Measurements from ENCODE around the gene ROR2. TPM values are rescaled to one million over a fixed set of nuclear protein-coding genes. Genes with fewer than 3 reads are reported as not detected.
A peak's percentile ranks its signal among the peaks of the same experiment; 100 is the strongest.

The ROR2 gene
- total RNA-seq, 2 experiments from 2014 or later = not detected

- CTCF ChIA-PET = no interaction called here
- H3K27me3 ChIP-seq (ENCODE audit: control insufficient read depth in 1 of 2, insufficient read depth in 2 of 2, low read length in 2 of 2) = peaks cover 21 to 43% of the 10 kb centered on the region in 2 experiments
- peaks cover 5 to 7% of the 10 kb centered on the region in 2 experiments for H3K9me3 ChIP-seq (ENCODE audit: control insufficient read depth in 1 of 2, insufficient read depth in 1 of 2, low read length in 2 of 2)
- H3K27ac Mint-ChIP-seq = no peak overlapping the region
- H3K4me1 ChIP-seq (ENCODE audit: insufficient read depth, low read length) = peaks cover 8% of the 10 kb centered on the region
- POLR2A ChIA-PET = no interaction called here
- TF ChIP-seq CTCF (IDR thresholded peaks at IDR 0.05) = no peak
- H3K27ac ChIP-seq (ENCODE audit: low read depth in 1 of 2, low read length in 2 of 2) = no peak overlapping the region
- no peaks in the 10 kb centered on the region for H3K36me3 ChIP-seq (ENCODE audit: insufficient read depth, low read length)
- no peaks in the 10 kb centered on the region for H3K36me3 Mint-ChIP-seq (ENCODE audit: low read depth)
- no peaks in the 10 kb centered on the region for H3K9me3 Mint-ChIP-seq
- intact Hi-C loops (cut with DNase I, micrococcal nuclease) = loop anchor here in 1 of 2 experiments (10.0 kb wide), 1 partner anchor 180 kb away; no protein-coding TSS in a partner anchor
- H3K4me3 ChIP-seq (ENCODE audit: low read length) = no peak overlapping the region
- H3K4me3 Mint-ChIP-seq = no peak overlapping the region
- ATAC-seq (ENCODE audit: poor library complexity) = no peak
- H3K27me3 Mint-ChIP-seq = peaks cover 60% of the 10 kb centered on the region
- no peaks in the 10 kb centered on the region for H3K4me1 Mint-ChIP-seq (ENCODE audit: low read depth)
- peak in 1 of 14 experiments; percentile 12 for DNase-seq
Observed at GRCh38 chr9:91954841-91955471, 4.9 kb upstream of the ROR2 start.

- CTCF ChIA-PET = no interaction called here
- peaks cover 7 to 10% of the 10 kb centered on the region in 2 experiments for H3K9me3 ChIP-seq (ENCODE audit: control insufficient read depth in 1 of 2, insufficient read depth in 1 of 2, low read length in 2 of 2)
- no peak overlapping the region for H3K27ac Mint-ChIP-seq
- H3K36me3 ChIP-seq (ENCODE audit: insufficient read depth, low read length) = no peaks in the 10 kb centered on the region
- H3K27me3 Mint-ChIP-seq = peaks cover 60% of the 10 kb centered on the region
- H3K4me1 ChIP-seq (ENCODE audit: insufficient read depth, low read length) = peaks cover 14% of the 10 kb centered on the region
- H3K27me3 ChIP-seq (ENCODE audit: control insufficient read depth in 1 of 2, insufficient read depth in 2 of 2, low read length in 2 of 2) = peaks cover 29 to 54% of the 10 kb centered on the region in 2 experiments
- no peak for TF ChIP-seq CTCF (IDR thresholded peaks at IDR 0.05)
- DNase-seq (no peak), ATAC-seq (ENCODE audit: poor library complexity) (no peak)
- no peak overlapping the region for H3K27ac ChIP-seq (ENCODE audit: low read depth in 1 of 2, low read length in 2 of 2)
- intact Hi-C loops (cut with DNase I, micrococcal nuclease) = loop anchor here in 1 of 2 experiments (10.0 kb wide), 1 partner anchor 179 kb away; no protein-coding TSS in a partner anchor
- POLR2A ChIA-PET = no interaction called here
- H3K4me1 Mint-ChIP-seq (ENCODE audit: low read depth) = no peaks in the 10 kb centered on the region
- H3K4me3 ChIP-seq (ENCODE audit: low read length) = no peak overlapping the region
- H3K4me3 Mint-ChIP-seq = no peak overlapping the region
- H3K9me3 Mint-ChIP-seq = no peaks in the 10 kb centered on the region
- H3K36me3 Mint-ChIP-seq (ENCODE audit: low read depth) = no peaks in the 10 kb centered on the region
Observed at GRCh38 chr9:91953718-91954117, 3.7 kb upstream of the ROR2 start.

- intact Hi-C loops (cut with DNase I, micrococcal nuclease) = loop anchor here in 1 of 2 experiments (10.0 kb wide), 1 partner anchor 177 kb away; no protein-coding TSS in a partner anchor
- peaks cover 37 to 68% of the 10 kb centered on the region in 2 experiments for H3K27me3 ChIP-seq (ENCODE audit: control insufficient read depth in 1 of 2, insufficient read depth in 2 of 2, low read length in 2 of 2)
Observed at GRCh38 chr9:91951944-91952520, 2.0 kb upstream of the ROR2 start.

More at GRCh38 chr9:91951944-91952520, 2.0 kb upstream of the ROR2 start:
- POLR2A ChIA-PET = no interaction called here
- Histone ChIP-seq H3K36me3 (ENCODE audit: insufficient read depth, low read length) (no peaks in the 10 kb centered on the region), H3K4me1 (ENCODE audit: insufficient read depth, low read length) (peaks cover 14% of the 10 kb centered on the region), H3K27ac (ENCODE audit: low read depth in 1 of 2, low read length in 2 of 2) (no peak overlapping the region), H3K9me3 (ENCODE audit: control insufficient read depth in 1 of 2, insufficient read depth in 1 of 2, low read length in 2 of 2) (peaks cover 7 to 14% of the 10 kb centered on the region in 2 experiments), H3K4me3 (ENCODE audit: low read length) (no peak overlapping the region)
- Mint-ChIP-seq H3K36me3 (ENCODE audit: low read depth) (no peaks in the 10 kb centered on the region), H3K4me1 (ENCODE audit: low read depth) (no peaks in the 10 kb centered on the region), H3K27me3 (peaks cover 74% of the 10 kb centered on the region), H3K27ac (no peak overlapping the region), H3K9me3 (no peaks in the 10 kb centered on the region), H3K4me3 (no peak overlapping the region)
- TF ChIP-seq CTCF (IDR thresholded peaks at IDR 0.05) = no peak
- no peak for DNase-seq
- no peak for ATAC-seq (ENCODE audit: poor library complexity)
- CTCF ChIA-PET = no interaction called here

Data from CD4-positive, alpha-beta T cell (primary cell).